K562 (cell line): ENCODE measurements around the gene BRD7. TPM values are rescaled to one million over a fixed set of nuclear protein-coding genes. Genes with fewer than 3 reads are reported as not detected.
A peak's percentile ranks its signal among the peaks of the same experiment; 100 is the strongest.

ENCODE experiments used
- ADNP ChIP-seq: fragments of 200-800 bp; sonication (Bioruptor generic); IDR thresholded peaks from 2 replicates; pipeline ENCODE4 v1.6.1; 2016; ENCODE audit warnings: missing genetic modification characterization, missing compliant biosample characterization
- BRCA1 ChIP-seq, 2 experiments: fragments of 450-650 bp in 1 of 2; sonication (generic) in 1 of 2; formaldehyde crosslinking in 1 of 2; IDR thresholded peaks; 2 replicates each; pipeline versions ENCODE4 v1.5.0 to v1.6.1; 2017 to 2020; ENCODE audit warnings: mild to moderate bottlenecking in 1 of 2, missing genetic modification reagents in 1 of 2
- GTF2F1 ChIP-seq: IDR thresholded peaks from 2 replicates; pipeline ENCODE4 v1.6.1; 2011; ENCODE audit warnings: low read depth, low read length, improper control_type of control experiment
- HDAC2 ChIP-seq: fragments of 450-650 bp; IDR thresholded peaks from 2 replicates; pipeline ENCODE4 v1.6.1; 2016; ENCODE audit warnings: mild to moderate bottlenecking
- KAT2B ChIP-seq: IDR thresholded peaks from one replicate; pipeline ENCODE4 v1.6.1; 2012; ENCODE audit warnings: low read depth, mild to moderate bottlenecking, control low read depth, inconsistent platforms, low read length, moderate library complexity
- PML ChIP-seq: IDR thresholded peaks from 2 replicates; pipeline ENCODE4 v1.6.1; 2012; ENCODE audit warnings: low read length, inconsistent platforms
- RAD51 ChIP-seq: fragments of 450-650 bp; IDR thresholded peaks from 2 replicates; pipeline ENCODE4 v1.7.1; 2016; ENCODE audit warnings: low read depth, mild to moderate bottlenecking, borderline replicate concordance
- RCOR1 ChIP-seq, 2 experiments: IDR thresholded peaks; 2 replicates each; pipeline ENCODE4 v1.6.1; 2012; ENCODE audit warnings: low read depth in 2 of 2, low read length in 2 of 2, borderline replicate concordance in 1 of 2, improper control_type of control experiment in 1 of 2
- TCFL5 ChIP-seq: fragments of 250-450 bp; sonication (Bioruptor Pico); conservative IDR thresholded peaks from 2 replicates; pipeline ENCODE4 v1.6.1; 2021; ENCODE audit warnings: mild to moderate bottlenecking, moderate library complexity, matching md5 sums
- THAP7 ChIP-seq: fragments of 250-450 bp; sonication (Bioruptor Pico); IDR thresholded peaks from 2 replicates; pipeline ENCODE4 v1.5.0; 2021
- ZNF232 ChIP-seq: sonication (generic); formaldehyde crosslinking; IDR thresholded peaks from 2 replicates; pipeline ENCODE4 v1.8.0; 2022; ENCODE audit warnings: mild to moderate bottlenecking, missing genetic modification reagents
- ZNF696 ChIP-seq: fragments of 250-450 bp; sonication (Bioruptor Pico); conservative IDR thresholded peaks from 2 replicates; pipeline ENCODE4 v1.4.0; 2020; ENCODE audit warnings: mild to moderate bottlenecking, moderate library complexity
- polyA plus RNA-seq, 8 experiments: library from polyadenylated mRNA; depleted of rRNA in 4 of 8; stranded (reverse) in 5 of 8; unstranded in 3 of 8; fragments of >200 nt; fragmentation: Nextera tagmentation in 2 of 8; fragmentation: Illumina TruSeq in 1 of 8; extraction: Ambion mirVana in 2 of 8; extraction: Trizol in 1 of 8; gene quantifications; 2 replicates each; pipeline versions ENCODE4 v1.2.1 to v1.2.3, GENCODE V29; 2011 to 2014; ENCODE audit warnings: inconsistent platforms in 1 of 8, missing spikeins in 1 of 8
- total RNA-seq, 7 experiments: library from RNA; depleted of rRNA in 6 of 7; stranded (reverse); fragments of >200 nt in 6 of 7; fragmentation: Illumina TruSeq in 2 of 7; extraction: Trizol in 2 of 7; gene quantifications; 2 replicates each; pipeline versions ENCODE4 v1.2.1 to v1.2.3, GENCODE V29; 2011 to 2021; ENCODE audit warnings: low replicate concordance in 1 of 7
- TF ChIP-seq, protein P1 (sequence below): fragments of 450-650 bp; IDR thresholded peaks from 2 replicates; pipeline ENCODE4 v1.6.1; 2016; ENCODE audit warnings: mild to moderate bottlenecking, moderate library complexity
- TF ChIP-seq, protein P2 (sequence below): fragments of 450-650 bp; formaldehyde crosslinking; IDR thresholded peaks from 2 replicates; pipeline ENCODE4 v1.4.0; 2022; ENCODE audit warnings: missing genetic modification characterization

The BRD7 gene
- total and polyA plus RNA-seq, 9 of the 15 experiments (the other 6 are each of a cell fraction or from before 2014, with no cell fraction given), result 20.6 to 101 (median 68.7) TPM

GRCh38 chr16:50393858-50394802 lies 25.3 kb upstream of the BRD7 start (continued):
- TF ChIP-seq, protein P1, sequence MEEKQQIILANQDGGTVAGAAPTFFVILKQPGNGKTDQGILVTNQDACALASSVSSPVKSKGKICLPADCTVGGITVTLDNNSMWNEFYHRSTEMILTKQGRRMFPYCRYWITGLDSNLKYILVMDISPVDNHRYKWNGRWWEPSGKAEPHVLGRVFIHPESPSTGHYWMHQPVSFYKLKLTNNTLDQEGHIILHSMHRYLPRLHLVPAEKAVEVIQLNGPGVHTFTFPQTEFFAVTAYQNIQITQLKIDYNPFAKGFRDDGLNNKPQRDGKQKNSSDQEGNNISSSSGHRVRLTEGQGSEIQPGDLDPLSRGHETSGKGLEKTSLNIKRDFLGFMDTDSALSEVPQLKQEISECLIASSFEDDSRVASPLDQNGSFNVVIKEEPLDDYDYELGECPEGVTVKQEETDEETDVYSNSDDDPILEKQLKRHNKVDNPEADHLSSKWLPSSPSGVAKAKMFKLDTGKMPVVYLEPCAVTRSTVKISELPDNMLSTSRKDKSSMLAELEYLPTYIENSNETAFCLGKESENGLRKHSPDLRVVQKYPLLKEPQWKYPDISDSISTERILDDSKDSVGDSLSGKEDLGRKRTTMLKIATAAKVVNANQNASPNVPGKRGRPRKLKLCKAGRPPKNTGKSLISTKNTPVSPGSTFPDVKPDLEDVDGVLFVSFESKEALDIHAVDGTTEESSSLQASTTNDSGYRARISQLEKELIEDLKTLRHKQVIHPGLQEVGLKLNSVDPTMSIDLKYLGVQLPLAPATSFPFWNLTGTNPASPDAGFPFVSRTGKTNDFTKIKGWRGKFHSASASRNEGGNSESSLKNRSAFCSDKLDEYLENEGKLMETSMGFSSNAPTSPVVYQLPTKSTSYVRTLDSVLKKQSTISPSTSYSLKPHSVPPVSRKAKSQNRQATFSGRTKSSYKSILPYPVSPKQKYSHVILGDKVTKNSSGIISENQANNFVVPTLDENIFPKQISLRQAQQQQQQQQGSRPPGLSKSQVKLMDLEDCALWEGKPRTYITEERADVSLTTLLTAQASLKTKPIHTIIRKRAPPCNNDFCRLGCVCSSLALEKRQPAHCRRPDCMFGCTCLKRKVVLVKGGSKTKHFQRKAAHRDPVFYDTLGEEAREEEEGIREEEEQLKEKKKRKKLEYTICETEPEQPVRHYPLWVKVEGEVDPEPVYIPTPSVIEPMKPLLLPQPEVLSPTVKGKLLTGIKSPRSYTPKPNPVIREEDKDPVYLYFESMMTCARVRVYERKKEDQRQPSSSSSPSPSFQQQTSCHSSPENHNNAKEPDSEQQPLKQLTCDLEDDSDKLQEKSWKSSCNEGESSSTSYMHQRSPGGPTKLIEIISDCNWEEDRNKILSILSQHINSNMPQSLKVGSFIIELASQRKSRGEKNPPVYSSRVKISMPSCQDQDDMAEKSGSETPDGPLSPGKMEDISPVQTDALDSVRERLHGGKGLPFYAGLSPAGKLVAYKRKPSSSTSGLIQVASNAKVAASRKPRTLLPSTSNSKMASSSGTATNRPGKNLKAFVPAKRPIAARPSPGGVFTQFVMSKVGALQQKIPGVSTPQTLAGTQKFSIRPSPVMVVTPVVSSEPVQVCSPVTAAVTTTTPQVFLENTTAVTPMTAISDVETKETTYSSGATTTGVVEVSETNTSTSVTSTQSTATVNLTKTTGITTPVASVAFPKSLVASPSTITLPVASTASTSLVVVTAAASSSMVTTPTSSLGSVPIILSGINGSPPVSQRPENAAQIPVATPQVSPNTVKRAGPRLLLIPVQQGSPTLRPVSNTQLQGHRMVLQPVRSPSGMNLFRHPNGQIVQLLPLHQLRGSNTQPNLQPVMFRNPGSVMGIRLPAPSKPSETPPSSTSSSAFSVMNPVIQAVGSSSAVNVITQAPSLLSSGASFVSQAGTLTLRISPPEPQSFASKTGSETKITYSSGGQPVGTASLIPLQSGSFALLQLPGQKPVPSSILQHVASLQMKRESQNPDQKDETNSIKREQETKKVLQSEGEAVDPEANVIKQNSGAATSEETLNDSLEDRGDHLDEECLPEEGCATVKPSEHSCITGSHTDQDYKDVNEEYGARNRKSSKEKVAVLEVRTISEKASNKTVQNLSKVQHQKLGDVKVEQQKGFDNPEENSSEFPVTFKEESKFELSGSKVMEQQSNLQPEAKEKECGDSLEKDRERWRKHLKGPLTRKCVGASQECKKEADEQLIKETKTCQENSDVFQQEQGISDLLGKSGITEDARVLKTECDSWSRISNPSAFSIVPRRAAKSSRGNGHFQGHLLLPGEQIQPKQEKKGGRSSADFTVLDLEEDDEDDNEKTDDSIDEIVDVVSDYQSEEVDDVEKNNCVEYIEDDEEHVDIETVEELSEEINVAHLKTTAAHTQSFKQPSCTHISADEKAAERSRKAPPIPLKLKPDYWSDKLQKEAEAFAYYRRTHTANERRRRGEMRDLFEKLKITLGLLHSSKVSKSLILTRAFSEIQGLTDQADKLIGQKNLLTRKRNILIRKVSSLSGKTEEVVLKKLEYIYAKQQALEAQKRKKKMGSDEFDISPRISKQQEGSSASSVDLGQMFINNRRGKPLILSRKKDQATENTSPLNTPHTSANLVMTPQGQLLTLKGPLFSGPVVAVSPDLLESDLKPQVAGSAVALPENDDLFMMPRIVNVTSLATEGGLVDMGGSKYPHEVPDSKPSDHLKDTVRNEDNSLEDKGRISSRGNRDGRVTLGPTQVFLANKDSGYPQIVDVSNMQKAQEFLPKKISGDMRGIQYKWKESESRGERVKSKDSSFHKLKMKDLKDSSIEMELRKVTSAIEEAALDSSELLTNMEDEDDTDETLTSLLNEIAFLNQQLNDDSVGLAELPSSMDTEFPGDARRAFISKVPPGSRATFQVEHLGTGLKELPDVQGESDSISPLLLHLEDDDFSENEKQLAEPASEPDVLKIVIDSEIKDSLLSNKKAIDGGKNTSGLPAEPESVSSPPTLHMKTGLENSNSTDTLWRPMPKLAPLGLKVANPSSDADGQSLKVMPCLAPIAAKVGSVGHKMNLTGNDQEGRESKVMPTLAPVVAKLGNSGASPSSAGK, result peak; percentile 83
- TF ChIP-seq BRCA1 (IDR thresholded peaks at IDR 0.05) (no peak), BRCA1 (CRISPR knock-in tag; IDR thresholded peaks at IDR 0.05) (no peak), ADNP (tag) (0 out of 2 replicates have a peak, but pooled peaks have one; percentile 49), RCOR1 (IDR thresholded peaks at IDR 0.05; ENCODE audit: borderline replicate concordance in 1 of 2, low read depth in 2 of 2, low read length in 2 of 2) (peak in 1 of 2 experiments; percentile 50; a peak in 2 of 4 replicates), RAD51 (peak; percentile 63), PML (no peak), TCFL5 (CRISPR knock-in tag) (no peak), ZNF232 (no peak), THAP7 (CRISPR knock-in tag) (no peak), HDAC2 (peak; percentile 50; the same call in 1 of the 2 replicates), GTF2F1 (no peak), ZNF696 (no peak), KAT2B (no peak)
- TF ChIP-seq, protein P2, sequence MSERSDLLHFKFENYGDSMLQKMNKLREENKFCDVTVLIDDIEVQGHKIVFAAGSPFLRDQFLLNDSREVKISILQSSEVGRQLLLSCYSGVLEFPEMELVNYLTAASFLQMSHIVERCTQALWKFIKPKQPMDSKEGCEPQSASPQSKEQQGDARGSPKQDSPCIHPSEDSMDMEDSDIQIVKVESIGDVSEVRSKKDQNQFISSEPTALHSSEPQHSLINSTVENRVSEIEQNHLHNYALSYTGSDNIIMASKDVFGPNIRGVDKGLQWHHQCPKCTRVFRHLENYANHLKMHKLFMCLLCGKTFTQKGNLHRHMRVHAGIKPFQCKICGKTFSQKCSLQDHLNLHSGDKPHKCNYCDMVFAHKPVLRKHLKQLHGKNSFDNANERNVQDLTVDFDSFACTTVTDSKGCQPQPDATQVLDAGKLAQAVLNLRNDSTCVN (CRISPR knock-in tag), result no peak
